Kidney capillary endothelial cell (primary cell): ENCODE measurements around the gene SMTNL2.
"Not testable (repeated sequence)": the region's sequence is repeated elsewhere in the genome, so short reads cannot be mapped to it uniquely, and the experiment has no call there.

Experiments used
- DNase-seq: peaks from one replicate; pipeline ENCODE4 v3.0.0-alpha.2; 2018; ENCODE audit warnings: low spot score

The SMTNL2 gene

GRCh38 chr17:4560421-4560820, 23.9 kb upstream of the SMTNL2 start, which contains the start of gene GGT6:
GGT6 (minus strand) TSS chr17:4560577; CDS start chr17:4560521, 56 bp downstream.
- no peak for DNase-seq

- DNase-seq: no peak
Measured at GRCh38 chr17:4560837-4561256, 23.5 kb upstream of the SMTNL2 start.

GRCh38 chr17:4562015-4562969, 22.0 kb upstream of the SMTNL2 start:
- no peak for DNase-seq

- peak; percentile 81 for DNase-seq
Measured at GRCh38 chr17:4565209-4566141, 18.9 kb upstream of the SMTNL2 start.

- peak; percentile 53 for DNase-seq
Measured at GRCh38 chr17:4566785-4567184, 17.5 kb upstream of the SMTNL2 start.

GRCh38 chr17:4569591-4569990, 14.7 kb upstream of the SMTNL2 start:
- DNase-seq: no peak

GRCh38 chr17:4572131-4572530, 12.2 kb upstream of the SMTNL2 start:
- DNase-seq: no peak

GRCh38 chr17:4573115-4573514, 11.2 kb upstream of the SMTNL2 start:
- DNase-seq: no peak

GRCh38 chr17:4573669-4574068, 10.7 kb upstream of the SMTNL2 start:
- DNase-seq: no peak

- DNase-seq: no peak
Measured at GRCh38 chr17:4574448-4575045, 9.8 kb upstream of the SMTNL2 start.

- DNase-seq: no peak
Measured at GRCh38 chr17:4576161-4576558, 8.2 kb upstream of the SMTNL2 start.

GRCh38 chr17:4576729-4577322, 7.5 kb upstream of the SMTNL2 start:
- no peak for DNase-seq

- DNase-seq: no peak
Measured at GRCh38 chr17:4577386-4577993, 6.8 kb upstream of the SMTNL2 start.

GRCh38 chr17:4578349-4578748, 6.0 kb upstream of the SMTNL2 start:
- DNase-seq: not testable (repeated sequence)

- no peak for DNase-seq
Measured at GRCh38 chr17:4579678-4580077, 4.7 kb upstream of the SMTNL2 start.

- DNase-seq: no peak
Measured at GRCh38 chr17:4580291-4580690, 4.0 kb upstream of the SMTNL2 start.

- no peak for DNase-seq
Measured at GRCh38 chr17:4582101-4582501, 2.2 kb upstream of the SMTNL2 start.

GRCh38 chr17:4582691-4583090, 1.6 kb upstream of the SMTNL2 start:
- DNase-seq: no peak

- no peak for DNase-seq
Measured at GRCh38 chr17:4583206-4583605, 1.1 kb upstream of the SMTNL2 start.

- no peak for DNase-seq
Measured at GRCh38 chr17:4583782-4584100, 588 bp upstream of the SMTNL2 start.

GRCh38 chr17:4584917-4585637, 748 bp downstream of the SMTNL2 start:
- DNase-seq: no peak
